SK-N-SH (cell line): ENCODE data around the gene INPP5J. TPM values are rescaled to one million over a fixed set of nuclear protein-coding genes. Genes with fewer than 3 reads are reported as not detected.
"Not testable (repeated sequence)": the region's sequence is repeated elsewhere in the genome, so short reads cannot be mapped to it uniquely, and the experiment has no call there.

Experiments
- CTCF ChIA-PET: fragments of 300-600, 350-600 bp; formaldehyde crosslinking; extraction: SDS; loops from one replicate; lab custom pipeline; 2021; lab: Yijun Ruan, JAX
- POLR2A ChIA-PET: fragments of 350-600 bp; sonication (Branson Sonifier 250); formaldehyde crosslinking; extraction: SDS; loops from one replicate; lab custom pipeline; 2020; ENCODE audit warnings: antibody characterized with exemption, inconsistent platforms; lab: Yijun Ruan, JAX
- DNase-seq: peaks from one replicate; pipeline ENCODE4 v3.0.0; 2012
- H2AFZ ChIP-seq: fragments of 200-600 bp; sonication (generic); 2 replicates; pipeline ENCODE4 v1.8.1; 2016; ENCODE audit warnings: antibody characterized with exemption, mild to moderate bottlenecking, low read depth
- H3F3A ChIP-seq: fragments of 200-600 bp; sonication (generic); replicated peaks from 2 replicates; pipeline ENCODE3; 2016; ENCODE audit warnings: antibody characterized with exemption, mild to moderate bottlenecking; ENCODE audit not compliant: insufficient read depth
- H3K27ac ChIP-seq, 2 experiments: fragments of 200-500 bp in 1 of 2; fragments of 200-600 bp in 1 of 2; sonication (Bioruptor generic) in 1 of 2; sonication (generic), shearing (Covaris generic) in 1 of 2; 2 replicates each; pipeline versions ENCODE4 v1.5.1 to v1.6.1; 2014 to 2016; ENCODE audit warnings: low read depth in 2 of 2, inconsistent platforms in 1 of 2, low read length in 1 of 2, mild to moderate bottlenecking in 1 of 2, mixed read lengths in 1 of 2
- H3K27me3 ChIP-seq: fragments of 200-600 bp; sonication (generic), shearing (Covaris generic); 2 replicates; pipeline ENCODE4 v1.6.1; 2016; ENCODE audit warnings: mixed run types; ENCODE audit not compliant: insufficient read depth
- H3K36me3 ChIP-seq, 2 experiments: fragments of 200-500 bp in 1 of 2; fragments of 200-600 bp in 1 of 2; sonication (Bioruptor generic) in 1 of 2; sonication (generic) in 1 of 2; replicated peaks in 1 of 2; 2 replicates each; pipeline versions ENCODE3 to v1.5.1; 2014 to 2016; ENCODE audit warnings: low read length in 1 of 2, mild to moderate bottlenecking in 1 of 2; ENCODE audit not compliant: insufficient read depth in 2 of 2, control insufficient read depth in 1 of 2
- H3K4me1 ChIP-seq, 2 experiments: fragments of 200-500 bp in 1 of 2; fragments of 200-600 bp in 1 of 2; sonication (Bioruptor generic) in 1 of 2; sonication (generic), shearing (Covaris generic) in 1 of 2; 2 replicates each; pipeline versions ENCODE4 v1.5.1 to v1.6.1; 2014 to 2016; ENCODE audit warnings: low read depth in 1 of 2, low read length in 1 of 2, mixed run types in 1 of 2; ENCODE audit not compliant: insufficient read depth in 2 of 2, control insufficient read depth in 1 of 2
- H3K4me2 ChIP-seq: fragments of 200-600 bp; sonication (generic), shearing (Covaris generic); 2 replicates; pipeline ENCODE4 v1.6.1; 2017; ENCODE audit warnings: mixed run types
- H3K4me3 ChIP-seq, 2 experiments: fragments of 200-500 bp in 1 of 2; fragments of 200-600 bp in 1 of 2; sonication (Bioruptor generic) in 1 of 2; sonication (generic), shearing (Covaris generic) in 1 of 2; 2 replicates each; pipeline versions ENCODE4 v1.5.1 to v1.8.1; 2014 to 2016; ENCODE audit warnings: low read depth in 2 of 2, inconsistent platforms in 1 of 2, low read length in 1 of 2, mild to moderate bottlenecking in 1 of 2, mixed read lengths in 1 of 2, moderate library complexity in 1 of 2
- H3K79me2 ChIP-seq: fragments of 200-600 bp; sonication (generic); 2 replicates; pipeline ENCODE4 v1.8.1; 2017; ENCODE audit warnings: mild to moderate bottlenecking; ENCODE audit not compliant: insufficient read depth
- H3K9ac ChIP-seq: fragments of 200-600 bp; sonication (generic); 2 replicates; pipeline ENCODE4 v1.6.1; 2017; ENCODE audit warnings: mixed run types
- H3K9me2 ChIP-seq: fragments of 200-600 bp; sonication (generic); 2 replicates; pipeline ENCODE4 v1.6.1; 2017; ENCODE audit warnings: mixed run types
- H3K9me3 ChIP-seq: fragments of 200-600 bp; sonication (generic); 2 replicates; pipeline ENCODE4 v1.6.1; 2017; ENCODE audit warnings: mixed run types, mild to moderate bottlenecking, moderate library complexity
- H4K20me1 ChIP-seq: fragments of 200-600 bp; sonication (generic); 2 replicates; pipeline ENCODE4 v1.6.1; 2017; ENCODE audit warnings: mild to moderate bottlenecking, mixed run types; ENCODE audit not compliant: insufficient read depth
- CHD2 ChIP-seq: fragments of 150-350 bp; IDR thresholded peaks from 2 replicates; pipeline ENCODE4 v1.6.1; 2018; ENCODE audit warnings: low read length; ENCODE audit not compliant: partially characterized antibody
- ELF1 ChIP-seq: IDR thresholded peaks from 2 replicates; pipeline ENCODE4 v1.4.0; 2012
- EZH2phosphoT487 ChIP-seq: fragments of 200-600 bp; sonication (generic); IDR thresholded peaks from 2 replicates; pipeline ENCODE4 v1.6.1; 2017; ENCODE audit warnings: low read depth, mixed run types, mild to moderate bottlenecking, antibody characterized with exemption, moderate library complexity, borderline replicate concordance
- FOXJ3 ChIP-seq: sonication (generic); formaldehyde crosslinking; IDR thresholded peaks from 2 replicates; pipeline ENCODE4 v1.5.1; 2020; ENCODE audit warnings: mild to moderate bottlenecking, missing genetic modification reagents
- FOXM1 ChIP-seq: IDR thresholded peaks from 2 replicates; pipeline ENCODE4 v1.4.0; 2012; ENCODE audit warnings: low read depth, mild to moderate bottlenecking
- GABPA ChIP-seq: IDR thresholded peaks from 2 replicates; pipeline ENCODE4 v1.4.0; 2012; ENCODE audit warnings: low read depth, mild to moderate bottlenecking
- NFIC ChIP-seq: IDR thresholded peaks from 2 replicates; pipeline ENCODE4 v1.4.0; 2012; ENCODE audit warnings: borderline replicate concordance
- POLR2AphosphoS5 ChIP-seq: IDR thresholded peaks from 2 replicates; pipeline ENCODE4 v1.6.1; 2012; ENCODE audit warnings: low read depth, low read length
- RAD21 ChIP-seq: IDR thresholded peaks from 2 replicates; pipeline ENCODE4 v1.6.1; 2012; ENCODE audit warnings: mild to moderate bottlenecking, low read length
- RCOR1 ChIP-seq: fragments of 150-350 bp; IDR thresholded peaks from 2 replicates; pipeline ENCODE4 v1.6.1; 2017; ENCODE audit warnings: antibody characterized with exemption, low read length
- RFX5 ChIP-seq: IDR thresholded peaks from 2 replicates; pipeline ENCODE4 v1.6.1; 2012; ENCODE audit warnings: mild to moderate bottlenecking, improper control_type of control experiment, low read length
- SIN3A ChIP-seq: IDR thresholded peaks from 2 replicates; pipeline ENCODE4 v1.6.1; 2012; ENCODE audit warnings: low read depth, mild to moderate bottlenecking, low read length, moderate library complexity, borderline replicate concordance
- SMC3 ChIP-seq: IDR thresholded peaks from 2 replicates; pipeline ENCODE4 v1.6.1; 2012; ENCODE audit warnings: low read depth, low read length, improper control_type of control experiment
- TAF1 ChIP-seq: IDR thresholded peaks from 2 replicates; pipeline ENCODE4 v1.6.1; 2012; ENCODE audit warnings: low read depth, mild to moderate bottlenecking, low read length, moderate library complexity, borderline replicate concordance
- YY1 ChIP-seq: IDR thresholded peaks from 2 replicates; pipeline ENCODE4 v1.4.0; 2012; ENCODE audit warnings: low read depth, mild to moderate bottlenecking
- WGBS: methylation state at CpG from one replicate; pipeline ENCODE4 v1.1.6; 2017; ENCODE audit warnings: low lambda C conversion rate; 5-methylcytosine and 5-hydroxymethylcytosine counted together
- polyA plus RNA-seq, 3 experiments: library from polyadenylated mRNA; depleted of rRNA; stranded (reverse); fragments of >200 nt; gene quantifications; 2 replicates each; pipeline ENCODE4 v1.2.3, GENCODE V29; 2012
- TF ChIP-seq, protein P1 (sequence below): IDR thresholded peaks from 2 replicates; pipeline ENCODE4 v1.4.0; 2012; ENCODE audit warnings: low read depth, borderline replicate concordance
- TF ChIP-seq, protein P2 (sequence below): fragments of 200-600 bp; sonication (generic); IDR thresholded peaks from 2 replicates; pipeline ENCODE4 v1.6.1; 2017; ENCODE audit warnings: antibody characterized with exemption, mild to moderate bottlenecking, moderate library complexity

INPP5J gene
- polyA plus RNA-seq, 1 of the 3 experiments (the other 2 are of a cell fraction): 3.2 TPM

DNA sequence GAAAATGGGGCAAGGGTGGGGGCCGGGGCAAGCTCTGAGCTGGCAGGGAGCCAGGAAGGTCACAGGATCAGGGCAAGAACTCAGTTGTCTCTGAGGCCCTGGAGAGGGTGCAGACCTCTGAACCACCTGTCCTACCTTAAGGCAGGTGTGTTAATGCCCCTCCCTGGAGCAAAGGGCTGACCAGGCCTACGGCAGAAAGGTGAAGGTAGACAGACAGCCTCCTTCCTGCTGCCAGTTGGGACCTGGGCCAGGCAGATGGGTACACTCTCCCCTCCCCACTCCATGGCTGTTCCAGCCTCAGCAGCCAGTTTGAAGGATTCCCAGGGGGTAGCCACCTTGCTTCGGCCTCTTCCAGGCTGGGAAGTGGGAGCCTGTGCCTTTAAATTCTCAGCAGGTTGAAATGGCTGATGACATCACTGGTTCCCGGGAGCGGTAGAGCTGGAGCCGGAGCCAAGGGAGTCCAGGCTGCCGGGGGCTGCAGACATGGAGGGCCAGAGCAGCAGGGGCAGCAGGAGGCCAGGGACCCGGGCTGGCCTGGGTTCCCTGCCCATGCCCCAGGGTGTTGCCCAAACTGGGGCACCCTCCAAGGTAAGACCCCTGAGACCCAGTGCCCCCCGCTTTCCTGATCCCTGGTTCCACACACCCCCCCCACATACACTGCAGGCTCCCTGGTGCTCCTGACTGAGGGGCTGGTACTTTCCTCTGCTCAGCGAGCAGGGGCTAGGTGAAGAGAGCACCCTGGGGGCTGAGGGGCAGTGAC, at the start of gene INPP5J (continued):
- TF ChIP-seq YY1: no peak

DNA sequence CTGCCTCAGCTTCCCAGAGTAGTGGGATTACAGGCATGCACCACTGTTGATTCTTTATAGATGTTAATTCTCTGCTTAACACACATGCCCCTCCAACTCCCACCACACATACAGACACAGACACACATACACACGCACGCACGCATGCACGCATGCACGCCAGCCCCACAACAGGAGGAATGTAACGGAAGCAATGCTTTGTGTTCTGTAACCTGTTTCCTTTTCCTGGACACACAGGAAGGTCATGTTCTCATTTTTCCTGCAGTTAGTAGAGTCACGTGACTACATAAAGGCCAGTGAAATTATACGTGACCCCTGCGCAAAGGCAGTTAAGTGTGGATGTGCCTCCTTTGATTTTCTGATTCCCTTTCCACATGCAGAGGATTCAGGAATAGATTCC, 49.6 kb upstream of the INPP5J start:
- DNase-seq, H3K27ac ChIP-seq, H3K4me2 ChIP-seq, H3K4me3 ChIP-seq, H3K36me3 ChIP-seq, H2AFZ ChIP-seq, POLR2A ChIA-PET, H3F3A ChIP-seq, H3K4me1 ChIP-seq, H3K79me2 ChIP-seq, H4K20me1 ChIP-seq, H3K9me2 ChIP-seq, H3K9ac ChIP-seq, H3K27me3 ChIP-seq, H3K9me3 ChIP-seq: not testable (repeated sequence)
- CTCF ChIA-PET: interaction anchor here (1.0 kb wide), 1 partner anchor 12 kb away, joined by 3 read pairs; no protein-coding TSS in a partner anchor
- 88% methylated on average over 9 of the region's 9 CpGs for WGBS

DNA sequence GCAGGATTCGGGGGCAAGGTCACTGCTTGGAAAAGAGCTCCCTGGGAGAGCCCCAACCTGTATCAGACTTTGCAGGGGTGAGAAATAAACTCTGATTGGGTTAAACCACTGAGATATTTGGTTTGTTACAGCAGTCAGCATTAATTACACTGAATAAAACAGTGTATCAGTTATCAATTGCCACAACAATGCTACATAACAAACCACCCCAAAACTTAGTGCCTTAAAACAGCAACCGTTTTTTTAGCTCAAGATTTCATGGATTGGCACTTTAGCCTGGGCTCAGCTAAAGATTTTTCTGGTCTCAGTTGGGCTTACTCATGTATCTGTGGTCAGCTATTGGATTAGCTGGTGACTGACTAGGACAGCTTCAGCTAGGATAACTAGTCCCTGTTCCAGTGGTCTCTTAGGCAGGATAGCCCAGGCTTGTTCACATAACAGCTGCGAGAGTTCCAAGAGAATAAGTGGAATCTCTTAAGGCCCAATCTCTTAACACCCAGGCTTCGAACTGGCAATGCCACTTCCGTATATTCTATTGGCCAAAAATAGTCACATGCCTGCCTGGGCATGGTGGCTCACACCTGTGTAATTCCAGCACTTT, 49.1 kb upstream of the INPP5J start:
- POLR2A ChIA-PET, H3K4me3 ChIP-seq, H3K27me3 ChIP-seq, H3F3A ChIP-seq, H3K79me2 ChIP-seq, H3K36me3 ChIP-seq, H3K9ac ChIP-seq, H4K20me1 ChIP-seq, DNase-seq, H3K27ac ChIP-seq, H3K4me2 ChIP-seq, H2AFZ ChIP-seq, H3K9me3 ChIP-seq, H3K4me1 ChIP-seq, H3K9me2 ChIP-seq: not testable (repeated sequence)
- WGBS: 66% methylated on average over 5 of the region's 5 CpGs
- CTCF ChIA-PET: interaction anchor here (1.0 kb wide), 1 partner anchor 11 kb away, joined by 3 read pairs; no protein-coding TSS in a partner anchor

DNA sequence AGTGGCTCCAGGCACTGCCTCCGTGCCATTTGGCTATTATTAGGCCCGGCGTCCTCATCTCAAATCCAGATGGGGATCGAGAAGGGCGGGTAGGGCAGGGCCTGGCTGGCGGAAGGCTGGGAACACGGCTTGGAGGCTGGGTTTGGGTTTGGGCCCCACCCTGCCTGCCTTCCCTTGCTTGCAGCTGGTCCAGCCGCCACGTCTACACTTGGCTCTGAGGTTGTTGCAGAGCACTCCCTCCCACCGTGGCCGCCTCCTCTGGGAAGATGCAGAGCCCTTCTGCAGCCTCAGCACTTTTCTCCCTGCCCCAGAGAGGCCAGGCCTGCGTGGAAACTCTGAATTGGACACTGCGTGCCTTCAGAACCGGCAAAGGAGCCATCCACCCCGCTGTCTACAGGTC, 46.8 kb upstream of the INPP5J start:
- H3K4me3 ChIP-seq: no peak overlapping the region
- no peaks in the 10 kb centered on the region for H3K9me3 ChIP-seq
- CTCF ChIA-PET: no interaction called here
- no peak overlapping the region for H2AFZ ChIP-seq
- H3F3A ChIP-seq: no peaks in the 10 kb centered on the region
- DNase-seq: no peak
- no peaks in the 10 kb centered on the region for H3K36me3 ChIP-seq
- H4K20me1 ChIP-seq: no peaks in the 10 kb centered on the region
- peaks cover 0 to 5% of the 10 kb centered on the region in 2 experiments; a peak in 1 of 4 replicates for H3K4me1 ChIP-seq
- H3K27ac ChIP-seq: no peak overlapping the region
- no peaks in the 10 kb centered on the region for H3K9me2 ChIP-seq
- no peak overlapping the region for H3K9ac ChIP-seq
- no peak overlapping the region for H3K4me2 ChIP-seq
- no peaks in the 10 kb centered on the region for H3K27me3 ChIP-seq
- 94% methylated on average over 11 of the region's 15 CpGs for WGBS
- POLR2A ChIA-PET: no interaction called here
- no peaks in the 10 kb centered on the region for H3K79me2 ChIP-seq
- no peak for TF ChIP-seq ELF1
- no peak for TF ChIP-seq RCOR1
- TF ChIP-seq SIN3A: no peak
- TF ChIP-seq GABPA: no peak
- no peak for TF ChIP-seq FOXJ3 (CRISPR knock-in tag)
- no peak for TF ChIP-seq FOXM1
- no peak for TF ChIP-seq RFX5
- no peak for TF ChIP-seq RAD21
- TF ChIP-seq CHD2: no peak
- TF ChIP-seq POLR2AphosphoS5: no peak
- TF ChIP-seq, protein P1, sequence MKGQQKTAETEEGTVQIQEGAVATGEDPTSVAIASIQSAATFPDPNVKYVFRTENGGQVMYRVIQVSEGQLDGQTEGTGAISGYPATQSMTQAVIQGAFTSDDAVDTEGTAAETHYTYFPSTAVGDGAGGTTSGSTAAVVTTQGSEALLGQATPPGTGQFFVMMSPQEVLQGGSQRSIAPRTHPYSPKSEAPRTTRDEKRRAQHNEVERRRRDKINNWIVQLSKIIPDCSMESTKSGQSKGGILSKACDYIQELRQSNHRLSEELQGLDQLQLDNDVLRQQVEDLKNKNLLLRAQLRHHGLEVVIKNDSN: no peak
- TF ChIP-seq SMC3: no peak
- no peak for TF ChIP-seq TAF1
- TF ChIP-seq EZH2phosphoT487: no peak
- TF ChIP-seq, protein P2, sequence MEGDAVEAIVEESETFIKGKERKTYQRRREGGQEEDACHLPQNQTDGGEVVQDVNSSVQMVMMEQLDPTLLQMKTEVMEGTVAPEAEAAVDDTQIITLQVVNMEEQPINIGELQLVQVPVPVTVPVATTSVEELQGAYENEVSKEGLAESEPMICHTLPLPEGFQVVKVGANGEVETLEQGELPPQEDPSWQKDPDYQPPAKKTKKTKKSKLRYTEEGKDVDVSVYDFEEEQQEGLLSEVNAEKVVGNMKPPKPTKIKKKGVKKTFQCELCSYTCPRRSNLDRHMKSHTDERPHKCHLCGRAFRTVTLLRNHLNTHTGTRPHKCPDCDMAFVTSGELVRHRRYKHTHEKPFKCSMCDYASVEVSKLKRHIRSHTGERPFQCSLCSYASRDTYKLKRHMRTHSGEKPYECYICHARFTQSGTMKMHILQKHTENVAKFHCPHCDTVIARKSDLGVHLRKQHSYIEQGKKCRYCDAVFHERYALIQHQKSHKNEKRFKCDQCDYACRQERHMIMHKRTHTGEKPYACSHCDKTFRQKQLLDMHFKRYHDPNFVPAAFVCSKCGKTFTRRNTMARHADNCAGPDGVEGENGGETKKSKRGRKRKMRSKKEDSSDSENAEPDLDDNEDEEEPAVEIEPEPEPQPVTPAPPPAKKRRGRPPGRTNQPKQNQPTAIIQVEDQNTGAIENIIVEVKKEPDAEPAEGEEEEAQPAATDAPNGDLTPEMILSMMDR: no peak
- no peak for TF ChIP-seq NFIC
